Measurements from ENCODE around the gene GRIK4.
A peak's percentile ranks its signal among the peaks of the same experiment; 100 is the strongest.

The GRIK4 gene

GRCh38 chr11:120511116-120511819 lies at the start of gene GRIK4:
Gene GRIK4 (plus strand): TSS chr11:120511748. CDS start chr11:120660319, 148,571 bp downstream.
- Histone ChIP-seq H3K4me3 (ENCODE audit: low read depth, low read length, poor library complexity, severe bottlenecking) (peak within 1 kb of the TSS; percentile 21), H2AFZ (ENCODE audit: low read length) (no peak within 1 kb of the TSS), H3K27ac (ENCODE audit: low read depth, low read length, poor library complexity, severe bottlenecking) (no peak within 1 kb of the TSS), H3K9me3 (ENCODE audit: low read length) (no peaks in the 10 kb centered on the region), H3K79me2 (ENCODE audit: insufficient read depth, low read length) (no peaks in the 10 kb centered on the region), H3K4me1 (ENCODE audit: insufficient read depth, low read length, severe bottlenecking) (no peaks in the 10 kb centered on the region), H3K9me2 (ENCODE audit: low read depth, low read length) (no peaks in the 10 kb centered on the region), H3F3A (ENCODE audit: insufficient read depth, low read length) (no peaks in the 10 kb centered on the region), H4K20me1 (ENCODE audit: insufficient read depth, low read length) (no peaks in the 10 kb centered on the region), H3K27me3 (ENCODE audit: insufficient read depth, low read length) (no peaks in the 10 kb centered on the region), H3K9ac (ENCODE audit: low read length) (no peak within 1 kb of the TSS), H3K36me3 (ENCODE audit: insufficient read depth, low read length) (no peaks in the 10 kb centered on the region), H3K4me2 (ENCODE audit: low read length) (no peak within 1 kb of the TSS)
- TF ChIP-seq CTCF (IDR thresholded peaks at IDR 0.05; ENCODE audit: low read length) (peak; percentile 73), EZH2 (IDR thresholded peaks at IDR 0.05; ENCODE audit: borderline replicate concordance, low read length) (no peak)

- Histone ChIP-seq H3K9ac (ENCODE audit: low read length) (no peak overlapping the region), H3K27ac (ENCODE audit: low read depth, low read length, poor library complexity, severe bottlenecking) (no peak overlapping the region), H3K27me3 (ENCODE audit: insufficient read depth, low read length) (no peaks in the 10 kb centered on the region), H3K79me2 (ENCODE audit: insufficient read depth, low read length) (no peaks in the 10 kb centered on the region), H3K9me3 (ENCODE audit: low read length) (no peaks in the 10 kb centered on the region), H3K4me3 (ENCODE audit: low read depth, low read length, poor library complexity, severe bottlenecking) (no peak overlapping the region), H2AFZ (ENCODE audit: low read length) (no peak overlapping the region), H3F3A (ENCODE audit: insufficient read depth, low read length) (no peaks in the 10 kb centered on the region), H3K4me1 (ENCODE audit: insufficient read depth, low read length, severe bottlenecking) (no peaks in the 10 kb centered on the region), H3K9me2 (ENCODE audit: low read depth, low read length) (no peaks in the 10 kb centered on the region), H4K20me1 (ENCODE audit: insufficient read depth, low read length) (no peaks in the 10 kb centered on the region), H3K4me2 (ENCODE audit: low read length) (no peak overlapping the region), H3K36me3 (ENCODE audit: insufficient read depth, low read length) (peaks cover 13% of the 10 kb centered on the region)
- TF ChIP-seq EZH2 (IDR thresholded peaks at IDR 0.05; ENCODE audit: borderline replicate concordance, low read length) (no peak), CTCF (IDR thresholded peaks at IDR 0.05; ENCODE audit: low read length) (no peak)
These were observed 48.7 kb upstream of the GRIK4 start for GRCh38 chr11:120462825-120463224.

GRCh38 chr11:120465921-120466534 lies 45.5 kb upstream of the GRIK4 start:
- Histone ChIP-seq H3K4me2 (ENCODE audit: low read length) (no peak overlapping the region), H3K36me3 (ENCODE audit: insufficient read depth, low read length) (peaks cover 10% of the 10 kb centered on the region), H3K9ac (ENCODE audit: low read length) (no peak overlapping the region), H3K4me3 (ENCODE audit: low read depth, low read length, poor library complexity, severe bottlenecking) (no peak overlapping the region), H3K79me2 (ENCODE audit: insufficient read depth, low read length) (no peaks in the 10 kb centered on the region), H4K20me1 (ENCODE audit: insufficient read depth, low read length) (no peaks in the 10 kb centered on the region), H3K9me2 (ENCODE audit: low read depth, low read length) (no peaks in the 10 kb centered on the region), H3K9me3 (ENCODE audit: low read length) (no peaks in the 10 kb centered on the region), H2AFZ (ENCODE audit: low read length) (no peak overlapping the region), H3F3A (ENCODE audit: insufficient read depth, low read length) (no peaks in the 10 kb centered on the region), H3K4me1 (ENCODE audit: insufficient read depth, low read length, severe bottlenecking) (no peaks in the 10 kb centered on the region), H3K27me3 (ENCODE audit: insufficient read depth, low read length) (no peaks in the 10 kb centered on the region), H3K27ac (ENCODE audit: low read depth, low read length, poor library complexity, severe bottlenecking) (no peak overlapping the region)
- no peak for TF ChIP-seq CTCF (IDR thresholded peaks at IDR 0.05; ENCODE audit: low read length)
- TF ChIP-seq EZH2 (IDR thresholded peaks at IDR 0.05; ENCODE audit: borderline replicate concordance, low read length) = no peak

All from OCI-LY1 (cell line).